Activated T-helper 2 cell treated with anti-CD3 and anti-CD28 coated beads, Interferon-gamma antibody, Interleukin-2, Interleukin-4, amounts not matched to agents 10 μg/mL and 5 μg/mL and 100 μg/mL, durations not matched to agents 14 hours and 24 hours and 36 hours (primary cell): ENCODE data around the gene BPI. TPM values are rescaled to one million over a fixed set of nuclear protein-coding genes. Genes with fewer than 3 reads are reported as not detected.

Experiments
- DNase-seq: peaks from one replicate; pipeline ENCODE4 v3.0.0; 2021; ENCODE audit warnings: low spot score
- H3K27ac Mint-ChIP-seq: one replicate; pipeline ENCODE4 v1.8.0; 2021; ENCODE audit warnings: mixed read lengths
- H3K27me3 Mint-ChIP-seq: one replicate; pipeline ENCODE4 v1.8.0; 2021; ENCODE audit warnings: low read depth, mixed read lengths
- H3K36me3 Mint-ChIP-seq: one replicate; pipeline ENCODE4 v1.8.0; 2021; ENCODE audit warnings: low read depth, mixed read lengths
- H3K4me1 Mint-ChIP-seq: one replicate; pipeline ENCODE4 v1.8.0; 2021; ENCODE audit warnings: low read depth, mixed read lengths
- H3K4me3 Mint-ChIP-seq: one replicate; pipeline ENCODE4 v1.8.0; 2021; ENCODE audit warnings: low read depth, mild to moderate bottlenecking, moderate library complexity, mixed read lengths
- H3K9me3 Mint-ChIP-seq: one replicate; pipeline ENCODE4 v1.8.0; 2021; ENCODE audit warnings: mixed read lengths
- intact Hi-C: fragments of 100-400 bp; cut with micrococcal nuclease; formaldehyde crosslinking; loops from one replicate; pipeline ENCODE4 v1.15.1; 2023
- total RNA-seq: library from RNA; stranded (reverse); gene quantifications from 2 replicates; pipeline ENCODE4 v1.2.3, GENCODE V29; 2022

BPI gene
- total RNA-seq, 1 donor from 2014 or later = not detected

GRCh38 chr20:38346741-38347140 lies 42.8 kb downstream of the BPI start:
- no peaks in the 10 kb centered on the region for H3K36me3 Mint-ChIP-seq
- H3K4me3 Mint-ChIP-seq = no peak overlapping the region
- DNase-seq = no peak

DNA sequence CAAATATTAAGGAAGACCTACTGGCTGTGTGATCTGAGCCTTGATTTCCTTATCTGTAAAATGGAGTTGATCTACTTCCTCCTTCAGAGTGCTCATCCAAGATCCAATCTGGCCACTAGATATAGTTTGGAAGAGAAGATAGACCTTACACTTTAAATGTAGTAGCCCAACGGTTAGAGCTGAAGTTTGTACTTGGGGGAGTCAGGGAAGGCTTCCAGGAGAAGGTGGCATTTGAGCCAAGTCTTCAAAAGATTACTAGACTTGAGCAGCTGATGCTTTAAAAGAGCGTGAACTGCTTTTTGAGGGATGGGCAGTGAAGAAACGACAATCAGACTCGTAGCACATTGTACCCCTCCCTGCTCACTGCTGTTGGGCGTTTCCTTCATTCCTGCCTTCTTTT lies 45.9 kb downstream of the BPI start:
- DNase-seq = no peak
- Mint-ChIP-seq H3K4me3 (no peak overlapping the region), H3K36me3 (no peaks in the 10 kb centered on the region), H3K9me3 (no peaks in the 10 kb centered on the region), H3K27me3 (no peaks in the 10 kb centered on the region), H3K4me1 (no peaks in the 10 kb centered on the region), H3K27ac (no peak overlapping the region)
- intact Hi-C loops = no loop called here

More at GRCh38 chr20:38346741-38347140, 42.8 kb downstream of the BPI start:
- no peaks in the 10 kb centered on the region for H3K27me3 Mint-ChIP-seq
- intact Hi-C loops = no loop called here
- H3K27ac Mint-ChIP-seq = no peak overlapping the region
- H3K4me1 Mint-ChIP-seq = no peaks in the 10 kb centered on the region
- H3K9me3 Mint-ChIP-seq = no peaks in the 10 kb centered on the region

DNA sequence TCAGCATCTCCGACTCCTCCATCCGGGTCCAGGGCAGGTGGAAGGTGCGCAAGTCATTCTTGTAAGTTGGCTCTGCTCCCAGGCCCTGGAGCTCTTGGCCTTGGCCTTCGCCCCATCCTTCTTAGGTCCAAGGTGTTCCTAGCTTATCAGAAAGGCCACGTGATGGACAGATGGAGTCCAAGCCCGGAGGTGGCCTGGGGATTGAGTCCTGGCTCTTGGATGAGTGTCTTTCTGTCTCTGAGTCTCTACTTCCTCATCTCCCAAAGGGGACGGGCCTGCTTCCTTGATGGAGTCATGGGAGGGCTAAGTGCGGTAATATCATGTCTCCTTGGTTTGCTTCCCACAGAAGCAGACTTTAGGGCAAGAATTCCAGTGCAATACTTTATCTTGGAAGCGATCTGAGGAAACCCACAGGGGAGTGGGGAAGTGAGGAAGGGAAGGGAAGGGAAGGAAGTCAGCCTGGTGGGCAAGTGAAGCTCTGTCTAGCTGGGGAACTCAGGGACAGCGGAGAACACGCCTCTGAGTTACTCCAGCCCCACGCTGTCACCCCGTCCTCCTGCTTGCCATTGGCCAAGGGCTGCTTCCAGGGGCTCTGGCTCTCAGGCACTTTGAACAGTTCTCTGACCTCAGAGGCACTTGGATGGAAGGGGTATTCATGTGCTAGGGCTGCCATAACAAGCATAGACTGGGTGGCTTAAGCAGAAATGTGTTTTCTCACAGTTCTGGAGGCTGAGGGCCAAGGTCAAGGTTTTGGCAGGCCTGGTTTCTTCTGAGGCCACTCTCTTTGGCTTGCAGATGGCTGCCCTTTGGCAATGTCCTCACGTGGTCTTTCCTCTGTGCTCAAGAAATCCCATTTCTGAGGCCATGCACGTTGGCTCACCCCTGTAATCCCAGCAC lies 47.2 kb downstream of the BPI start:
- H3K36me3 Mint-ChIP-seq = no peaks in the 10 kb centered on the region
- no peak for DNase-seq
- intact Hi-C loops = no loop called here
- H3K4me3 Mint-ChIP-seq = no peak overlapping the region
- no peaks in the 10 kb centered on the region for H3K27me3 Mint-ChIP-seq
- no peaks in the 10 kb centered on the region for H3K9me3 Mint-ChIP-seq
- H3K27ac Mint-ChIP-seq = no peak overlapping the region
- H3K4me1 Mint-ChIP-seq = no peaks in the 10 kb centered on the region

DNA sequence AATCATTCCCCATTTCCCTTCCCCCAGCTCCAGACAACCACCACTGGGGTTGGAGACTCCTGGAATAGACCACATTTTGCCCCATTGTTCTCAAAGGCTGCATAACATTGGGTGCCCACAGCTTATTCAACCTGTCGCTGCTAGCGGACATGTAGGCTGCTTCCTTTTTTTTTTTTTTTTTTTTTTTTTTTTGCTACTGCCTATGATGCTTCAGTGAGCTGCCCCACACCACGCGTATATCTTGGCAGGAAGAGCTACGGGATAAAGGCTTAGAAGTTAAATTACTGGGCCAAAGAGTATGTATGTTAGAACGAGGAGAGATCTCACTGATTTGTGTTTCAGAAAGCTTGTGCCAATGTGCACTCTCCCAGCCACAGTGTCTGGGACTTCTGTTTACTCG lies 49.4 kb downstream of the BPI start:
- Mint-ChIP-seq H3K27me3 (no peaks in the 10 kb centered on the region), H3K9me3 (no peaks in the 10 kb centered on the region), H3K27ac (no peak overlapping the region), H3K4me3 (no peak overlapping the region), H3K36me3 (no peaks in the 10 kb centered on the region), H3K4me1 (no peaks in the 10 kb centered on the region)
- intact Hi-C loops = no loop called here
- DNase-seq = no peak

GRCh38 chr20:38354227-38354626 lies 50.3 kb downstream of the BPI start:
- no peak for DNase-seq
- Mint-ChIP-seq H3K4me1 (no peaks in the 10 kb centered on the region), H3K27ac (no peak overlapping the region)

GRCh38 chr20:38355161-38356012 lies 51.4 kb downstream of the BPI start:
- H3K4me3 Mint-ChIP-seq = no peak overlapping the region
- intact Hi-C loops = no loop called here

More at GRCh38 chr20:38354227-38354626, 50.3 kb downstream of the BPI start:
- Mint-ChIP-seq H3K27me3 (no peaks in the 10 kb centered on the region), H3K4me3 (no peak overlapping the region), H3K9me3 (no peaks in the 10 kb centered on the region), H3K36me3 (no peaks in the 10 kb centered on the region)
- intact Hi-C loops = no loop called here

GRCh38 chr20:38357653-38358207 lies 53.8 kb downstream of the BPI start:
- no peaks in the 10 kb centered on the region for H3K9me3 Mint-ChIP-seq
- intact Hi-C loops = no loop called here
- no peak overlapping the region for H3K27ac Mint-ChIP-seq
- no peaks in the 10 kb centered on the region for H3K36me3 Mint-ChIP-seq
- H3K4me3 Mint-ChIP-seq = no peak overlapping the region
- H3K4me1 Mint-ChIP-seq = no peaks in the 10 kb centered on the region
- no peak for DNase-seq
- no peaks in the 10 kb centered on the region for H3K27me3 Mint-ChIP-seq

More at GRCh38 chr20:38355161-38356012, 51.4 kb downstream of the BPI start:
- Mint-ChIP-seq H3K9me3 (no peaks in the 10 kb centered on the region), H3K27me3 (no peaks in the 10 kb centered on the region), H3K36me3 (no peaks in the 10 kb centered on the region), H3K4me1 (no peaks in the 10 kb centered on the region), H3K27ac (no peak overlapping the region)
- no peak for DNase-seq

GRCh38 chr20:38358556-38358955 lies 54.6 kb downstream of the BPI start:
- H3K4me1 Mint-ChIP-seq = no peaks in the 10 kb centered on the region
- H3K9me3 Mint-ChIP-seq = no peaks in the 10 kb centered on the region
- no peaks in the 10 kb centered on the region for H3K36me3 Mint-ChIP-seq
- H3K27me3 Mint-ChIP-seq = no peaks in the 10 kb centered on the region
- H3K27ac Mint-ChIP-seq = no peak overlapping the region
- intact Hi-C loops = no loop called here
- no peak overlapping the region for H3K4me3 Mint-ChIP-seq
- no peak for DNase-seq

- Mint-ChIP-seq H3K4me1 (no peaks in the 10 kb centered on the region), H3K4me3 (no peak overlapping the region), H3K27me3 (no peaks in the 10 kb centered on the region), H3K36me3 (no peaks in the 10 kb centered on the region), H3K27ac (no peak overlapping the region), H3K9me3 (no peaks in the 10 kb centered on the region)
- intact Hi-C loops = no loop called here
- DNase-seq = no peak
Observed at GRCh38 chr20:38363004-38363747, 59.2 kb downstream of the BPI start.

GRCh38 chr20:38369389-38369788 lies 65.4 kb downstream of the BPI start:
- Mint-ChIP-seq H3K27me3 (peaks cover 5% of the 10 kb centered on the region), H3K4me3 (no peak overlapping the region)

GRCh38 chr20:38372806-38373205 lies 68.8 kb downstream of the BPI start:
- no peaks in the 10 kb centered on the region for H3K4me1 Mint-ChIP-seq
- no peak for DNase-seq
- no peaks in the 10 kb centered on the region for H3K9me3 Mint-ChIP-seq
- no peaks in the 10 kb centered on the region for H3K36me3 Mint-ChIP-seq
- intact Hi-C loops = no loop called here
- H3K4me3 Mint-ChIP-seq = no peak overlapping the region
- H3K27me3 Mint-ChIP-seq = peaks cover 5% of the 10 kb centered on the region
- no peak overlapping the region for H3K27ac Mint-ChIP-seq

More at GRCh38 chr20:38369389-38369788, 65.4 kb downstream of the BPI start:
- DNase-seq = no peak
- Mint-ChIP-seq H3K27ac (no peak overlapping the region), H3K36me3 (no peaks in the 10 kb centered on the region), H3K4me1 (no peaks in the 10 kb centered on the region), H3K9me3 (no peaks in the 10 kb centered on the region)
- intact Hi-C loops = no loop called here

DNA sequence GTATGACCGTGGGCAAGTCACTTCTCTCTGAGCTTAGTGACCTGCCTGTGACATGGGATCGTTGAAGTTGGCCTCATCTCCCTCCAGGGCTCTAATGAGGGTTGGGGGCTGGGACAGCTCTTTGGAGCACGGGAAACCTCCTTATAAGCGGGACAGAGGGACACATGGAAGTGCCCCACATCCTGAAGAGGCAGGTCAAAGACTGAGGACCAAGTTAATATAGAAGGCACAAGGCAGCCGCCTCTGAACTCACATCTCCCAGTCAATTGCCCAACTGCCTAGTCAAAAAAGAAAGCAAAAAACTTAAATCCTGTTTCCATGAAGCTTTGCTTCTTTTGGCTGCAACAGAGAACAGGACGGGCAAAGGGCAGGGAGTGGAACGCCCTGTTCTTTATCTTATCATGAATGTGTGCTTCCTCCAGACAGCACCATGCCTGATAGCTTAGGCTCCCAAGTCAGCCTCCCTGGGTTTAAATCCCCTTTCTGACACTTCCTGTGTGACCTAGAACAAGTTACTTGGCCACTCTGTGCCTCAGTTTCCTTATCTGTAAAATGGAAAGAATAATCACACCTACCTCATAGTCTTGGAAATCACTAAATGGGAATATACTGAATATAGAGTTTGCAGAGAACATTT lies 69.4 kb downstream of the BPI start:
- Mint-ChIP-seq H3K4me3 (no peak overlapping the region), H3K27ac (no peak overlapping the region), H3K27me3 (peaks cover 5% of the 10 kb centered on the region), H3K36me3 (no peaks in the 10 kb centered on the region), H3K9me3 (no peaks in the 10 kb centered on the region), H3K4me1 (no peaks in the 10 kb centered on the region)
- no peak for DNase-seq
- intact Hi-C loops = no loop called here
